Activated gamma-delta T cell (primary cell): ENCODE measurements around the gene PSME2.

ENCODE experiments used
- DNase-seq: peaks from one replicate; lab custom pipeline; 2025; lab: John Stamatoyannopoulos, UW

Gene PSME2

GRCh38 chr14:24135834-24136683, 10.4 kb downstream of the PSME2 start, which contains the start of gene PSME1:
PSME1 (plus strand) TSS chr14:24136194; CDS start chr14:24136263, 69 bp downstream.
- peak; percentile 89 for DNase-seq

- DNase-seq: no peak
These were observed 10.9 kb downstream of the PSME2 start for GRCh38 chr14:24135584-24135833.

GRCh38 chr14:24133735-24134134, 12.7 kb downstream of the PSME2 start:
- DNase-seq: no peak

GRCh38 chr14:24132976-24133375, 13.4 kb downstream of the PSME2 start:
- DNase-seq: no peak

GRCh38 chr14:24132061-24132685, 14.2 kb downstream of the PSME2 start:
- DNase-seq: no peak

GRCh38 chr14:24131549-24131966, 14.9 kb downstream of the PSME2 start:
- DNase-seq: no peak

GRCh38 chr14:24130717-24131548, 15.5 kb downstream of the PSME2 start:
- DNase-seq: no peak

GRCh38 chr14:24130380-24130716, 16.1 kb downstream of the PSME2 start, which contains the start of gene FITM1:
FITM1 (plus strand) TSS chr14:24130659; CDS start chr14:24131564, 905 bp downstream.
- DNase-seq: no peak

GRCh38 chr14:24129410-24129998, 16.9 kb downstream of the PSME2 start:
- DNase-seq: no peak

- DNase-seq: no peak
These were observed 18.7 kb downstream of the PSME2 start for GRCh38 chr14:24127673-24128072.

- no peak for DNase-seq
These were observed 19.5 kb downstream of the PSME2 start for GRCh38 chr14:24126939-24127338.

- no peak for DNase-seq
These were observed 22.7 kb downstream of the PSME2 start for GRCh38 chr14:24123424-24124417.

GRCh38 chr14:24122898-24123297, 23.5 kb downstream of the PSME2 start:
- DNase-seq: no peak

GRCh38 chr14:24122416-24122815, 24.0 kb downstream of the PSME2 start:
- no peak for DNase-seq

- no peak for DNase-seq
These were observed 25.2 kb downstream of the PSME2 start for GRCh38 chr14:24121210-24121609.

- DNase-seq: no peak
These were observed 26.7 kb downstream of the PSME2 start for GRCh38 chr14:24119691-24120090.

- DNase-seq: no peak
These were observed 29.2 kb downstream of the PSME2 start for GRCh38 chr14:24117179-24117578.

GRCh38 chr14:24116128-24116814, 30.1 kb downstream of the PSME2 start:
- no peak for DNase-seq

GRCh38 chr14:24115422-24116127, 30.8 kb downstream of the PSME2 start:
- DNase-seq: no peak
